ENCODE data around the gene COX17.

- TF ChIP-seq POLR2A (IDR thresholded peaks at IDR 0.05): no peak
- TF ChIP-seq, protein P1, sequence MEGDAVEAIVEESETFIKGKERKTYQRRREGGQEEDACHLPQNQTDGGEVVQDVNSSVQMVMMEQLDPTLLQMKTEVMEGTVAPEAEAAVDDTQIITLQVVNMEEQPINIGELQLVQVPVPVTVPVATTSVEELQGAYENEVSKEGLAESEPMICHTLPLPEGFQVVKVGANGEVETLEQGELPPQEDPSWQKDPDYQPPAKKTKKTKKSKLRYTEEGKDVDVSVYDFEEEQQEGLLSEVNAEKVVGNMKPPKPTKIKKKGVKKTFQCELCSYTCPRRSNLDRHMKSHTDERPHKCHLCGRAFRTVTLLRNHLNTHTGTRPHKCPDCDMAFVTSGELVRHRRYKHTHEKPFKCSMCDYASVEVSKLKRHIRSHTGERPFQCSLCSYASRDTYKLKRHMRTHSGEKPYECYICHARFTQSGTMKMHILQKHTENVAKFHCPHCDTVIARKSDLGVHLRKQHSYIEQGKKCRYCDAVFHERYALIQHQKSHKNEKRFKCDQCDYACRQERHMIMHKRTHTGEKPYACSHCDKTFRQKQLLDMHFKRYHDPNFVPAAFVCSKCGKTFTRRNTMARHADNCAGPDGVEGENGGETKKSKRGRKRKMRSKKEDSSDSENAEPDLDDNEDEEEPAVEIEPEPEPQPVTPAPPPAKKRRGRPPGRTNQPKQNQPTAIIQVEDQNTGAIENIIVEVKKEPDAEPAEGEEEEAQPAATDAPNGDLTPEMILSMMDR (IDR thresholded peaks at IDR 0.05): no peak
These were observed 24.7 kb downstream of the COX17 start for GRCh38 chr3:119652306-119653033.

Measured in adrenal gland (tissue), 5 donors.